Measurements from ENCODE around the gene RLN2. TPM values are rescaled to one million over a fixed set of nuclear protein-coding genes. Genes with fewer than 3 reads are reported as not detected.
"Not testable (repeated sequence)": the region's sequence is repeated elsewhere in the genome, so short reads cannot be mapped to it uniquely, and the experiment has no call there.

The RLN2 gene
- total RNA-seq, result not detected

- not testable (repeated sequence) for H3K27ac ChIP-seq; H3K9me3 ChIP-seq; H3K4me3 ChIP-seq; H3K36me3 ChIP-seq; H3K4me1 ChIP-seq; DNase-seq (ENCODE audit: low spot score in 2 of 2); H3K27me3 ChIP-seq
- WGBS, result 39% methylated on average over 8 of the region's 50 CpGs
Observed at GRCh38 chr9:5303840-5304795, at the start of gene RLN2. TSS of gene RLN2 (minus strand) at chr9:5304716. CDS start at chr9:5304580, 136 bp downstream.

GRCh38 chr9:5354184-5354583 is 49.7 kb upstream of the RLN2 start:
- WGBS, result 83% methylated on average over 2 of the region's 2 CpGs
- Histone ChIP-seq H3K27ac (no peak overlapping the region), H3K4me1 (no peaks in the 10 kb centered on the region), H3K27me3 (no peaks in the 10 kb centered on the region), H3K4me3 (no peak overlapping the region), H3K9me3 (no peaks in the 10 kb centered on the region), H3K36me3 (peaks cover 3% of the 10 kb centered on the region)
- DNase-seq (ENCODE audit: low spot score in 2 of 2), result no peak
- no peak for TF ChIP-seq CTCF (IDR thresholded peaks at IDR 0.05)
- TF ChIP-seq POLR2A (IDR thresholded peaks at IDR 0.05), result no peak
- TF ChIP-seq POLR2AphosphoS5 (IDR thresholded peaks at IDR 0.05), result no peak
- no peak for TF ChIP-seq EP300 (IDR thresholded peaks at IDR 0.05)

GRCh38 chr9:5352637-5353248 is 48.2 kb upstream of the RLN2 start:
- DNase-seq (ENCODE audit: low spot score in 2 of 2), result no peak
- Histone ChIP-seq H3K4me1 (no peaks in the 10 kb centered on the region), H3K9me3 (no peaks in the 10 kb centered on the region), H3K36me3 (peaks cover 3% of the 10 kb centered on the region), H3K4me3 (no peak overlapping the region), H3K27ac (no peak overlapping the region), H3K27me3 (no peaks in the 10 kb centered on the region)
- TF ChIP-seq CTCF (IDR thresholded peaks at IDR 0.05) (no peak), POLR2AphosphoS5 (IDR thresholded peaks at IDR 0.05) (no peak), EP300 (IDR thresholded peaks at IDR 0.05) (no peak), POLR2A (IDR thresholded peaks at IDR 0.05) (no peak)
- 57% methylated on average over 1 of the region's 1 CpG for WGBS

- H3K4me1 ChIP-seq; H3K27ac ChIP-seq; H3K4me3 ChIP-seq; H3K36me3 ChIP-seq; H3K9me3 ChIP-seq; DNase-seq (ENCODE audit: low spot score in 2 of 2); H3K27me3 ChIP-seq: not testable (repeated sequence)
- 23% methylated on average over 14 of the region's 50 CpGs for WGBS
Observed at GRCh38 chr9:5338992-5339981, 34.8 kb upstream of the RLN2 start, which contains the start of gene RLN1. TSS of gene RLN1 (minus strand) at chr9:5339876. CDS start at chr9:5339746, 130 bp downstream.

- Histone ChIP-seq H3K4me3 (no peak overlapping the region), H3K4me1 (no peaks in the 10 kb centered on the region), H3K36me3 (no peaks in the 10 kb centered on the region), H3K9me3 (no peaks in the 10 kb centered on the region), H3K27me3 (no peaks in the 10 kb centered on the region), H3K27ac (no peak overlapping the region)
- WGBS, result 68% methylated on average over 4 of the region's 4 CpGs
- TF ChIP-seq POLR2AphosphoS5 (IDR thresholded peaks at IDR 0.05), result no peak
- TF ChIP-seq POLR2A (IDR thresholded peaks at IDR 0.05), result no peak
- TF ChIP-seq EP300 (IDR thresholded peaks at IDR 0.05), result no peak
- TF ChIP-seq CTCF (IDR thresholded peaks at IDR 0.05), result no peak
- DNase-seq (ENCODE audit: low spot score in 2 of 2), result no peak
Observed at GRCh38 chr9:5336688-5337087, 32.2 kb upstream of the RLN2 start.

GRCh38 chr9:5331276-5331675 is 26.8 kb upstream of the RLN2 start:
- H3K9me3 ChIP-seq; H3K36me3 ChIP-seq; H3K4me1 ChIP-seq; H3K27me3 ChIP-seq; H3K4me3 ChIP-seq; DNase-seq (ENCODE audit: low spot score in 2 of 2); H3K27ac ChIP-seq: not testable (repeated sequence)
- 91% methylated on average over 3 of the region's 3 CpGs for WGBS

All from suprapubic skin (tissue), 4 donors.